Tibial nerve (tissue), 4 donors: ENCODE measurements around the gene OGDH.

ENCODE experiments used
- CTCF ChIP-seq, 5 experiments: fragments of 200-600 bp in 3 of 5; fragments of 450-650 bp in 2 of 5; sonication (generic) in 3 of 5; IDR thresholded peaks; one replicate each; pipeline ENCODE4 v1.5.1; 2016 to 2019; ENCODE audit warnings: antibody characterized with exemption in 5 of 5, mild to moderate bottlenecking in 3 of 5, moderate library complexity in 2 of 5
- EP300 ChIP-seq, 2 donors: sonication (generic); formaldehyde crosslinking; IDR thresholded peaks; one replicate each; pipeline ENCODE4 v1.6.1; 2017; ENCODE audit warnings: antibody characterized with exemption in 2 of 2, mild to moderate bottlenecking in 1 of 2

DNA sequence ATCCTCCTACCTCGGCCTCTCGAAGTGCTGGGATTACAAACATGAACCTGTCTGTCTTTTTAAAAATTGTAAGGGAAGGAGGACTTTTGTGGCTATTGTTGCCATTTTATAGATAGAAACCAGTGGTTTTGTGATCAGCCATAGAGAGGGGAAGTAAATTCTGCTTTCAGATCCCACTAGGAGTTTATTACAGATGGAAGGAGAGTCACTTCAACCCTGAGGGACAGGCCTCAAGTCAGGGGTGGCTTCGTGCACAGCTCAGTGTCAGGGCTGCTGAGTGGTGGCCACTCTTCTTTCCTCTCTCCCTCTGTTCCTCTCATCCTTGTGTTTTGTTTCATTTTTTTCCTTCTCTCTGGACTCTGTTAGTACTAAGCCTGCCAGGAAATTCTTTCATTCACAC lies 60.8 kb downstream of the OGDH start:
- TF ChIP-seq CTCF (IDR thresholded peaks at IDR 0.05) (no peak), EP300 (IDR thresholded peaks at IDR 0.05) (no peak)
